ENCODE results near the gene ARRB1. TPM values are rescaled to one million over a fixed set of nuclear protein-coding genes. Genes with fewer than 3 reads are reported as not detected.
A peak's percentile ranks its signal among the peaks of the same experiment; 100 is the strongest.

Gene ARRB1
- total and polyA plus RNA-seq, 2 experiments from 2014 or later = 4.5 to 10.7 TPM

DNA sequence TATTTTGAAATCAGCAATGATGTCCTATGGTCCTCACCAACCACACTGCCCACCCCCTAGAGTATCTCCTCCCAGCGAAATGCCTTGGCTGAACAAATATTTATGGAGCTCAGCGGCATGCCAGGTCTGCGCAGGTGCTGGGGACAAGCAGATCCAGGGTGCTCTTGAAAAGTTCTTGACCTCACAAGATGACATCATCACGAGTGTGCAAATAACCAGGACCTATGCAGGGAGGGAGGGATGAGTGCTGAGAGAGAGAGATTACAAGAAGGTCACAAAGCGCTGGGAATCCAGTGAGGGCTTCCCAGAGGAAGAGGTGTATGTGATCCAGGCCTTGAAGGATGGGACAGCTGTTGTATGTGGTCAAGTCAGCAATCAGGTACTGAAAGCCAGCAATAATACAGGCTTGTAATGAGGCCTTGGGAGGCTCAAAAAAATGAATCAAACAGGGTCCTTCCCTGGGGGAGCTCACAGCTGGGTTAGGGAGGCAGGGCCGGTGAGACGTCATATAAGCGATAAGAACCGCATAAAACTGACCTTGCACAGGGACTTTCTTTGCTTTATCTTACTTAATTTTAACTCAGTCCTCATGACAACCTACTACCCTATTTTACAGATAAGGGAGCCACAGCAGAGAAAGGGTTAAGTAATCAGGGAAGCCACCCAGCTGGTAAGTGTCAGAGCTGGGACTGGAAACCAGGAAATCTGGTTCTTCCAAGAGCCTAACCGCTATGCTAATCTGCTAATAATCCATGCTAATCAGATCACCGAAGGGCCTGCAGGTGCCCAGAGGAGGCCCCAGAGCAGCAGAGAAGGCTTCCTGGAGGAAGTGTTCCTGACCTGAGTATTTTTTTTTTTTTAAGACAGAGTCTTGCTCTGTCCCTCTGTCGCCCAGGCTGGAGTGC, 8.2 kb downstream of the ARRB1 start:
- TF ChIP-seq, protein P1, sequence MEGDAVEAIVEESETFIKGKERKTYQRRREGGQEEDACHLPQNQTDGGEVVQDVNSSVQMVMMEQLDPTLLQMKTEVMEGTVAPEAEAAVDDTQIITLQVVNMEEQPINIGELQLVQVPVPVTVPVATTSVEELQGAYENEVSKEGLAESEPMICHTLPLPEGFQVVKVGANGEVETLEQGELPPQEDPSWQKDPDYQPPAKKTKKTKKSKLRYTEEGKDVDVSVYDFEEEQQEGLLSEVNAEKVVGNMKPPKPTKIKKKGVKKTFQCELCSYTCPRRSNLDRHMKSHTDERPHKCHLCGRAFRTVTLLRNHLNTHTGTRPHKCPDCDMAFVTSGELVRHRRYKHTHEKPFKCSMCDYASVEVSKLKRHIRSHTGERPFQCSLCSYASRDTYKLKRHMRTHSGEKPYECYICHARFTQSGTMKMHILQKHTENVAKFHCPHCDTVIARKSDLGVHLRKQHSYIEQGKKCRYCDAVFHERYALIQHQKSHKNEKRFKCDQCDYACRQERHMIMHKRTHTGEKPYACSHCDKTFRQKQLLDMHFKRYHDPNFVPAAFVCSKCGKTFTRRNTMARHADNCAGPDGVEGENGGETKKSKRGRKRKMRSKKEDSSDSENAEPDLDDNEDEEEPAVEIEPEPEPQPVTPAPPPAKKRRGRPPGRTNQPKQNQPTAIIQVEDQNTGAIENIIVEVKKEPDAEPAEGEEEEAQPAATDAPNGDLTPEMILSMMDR (IDR thresholded peaks at IDR 0.05; ENCODE audit: low read depth, low read length) = no peak
- H3K27ac ChIP-seq = no peak overlapping the region
- peaks cover 37% of the 10 kb centered on the region for H3K4me1 ChIP-seq (ENCODE audit: low read depth)
- H3K27me3 ChIP-seq = no peaks in the 10 kb centered on the region
- DNase-seq (ENCODE audit: low read depth in 1 of 2, low spot score in 1 of 2) = peak in 1 of 2 donors; percentile 64
- H3K4me3 ChIP-seq = no peak overlapping the region
- H3K9me3 ChIP-seq (ENCODE audit: low read depth) = no peaks in the 10 kb centered on the region
- no peaks in the 10 kb centered on the region for H3K36me3 ChIP-seq

DNA sequence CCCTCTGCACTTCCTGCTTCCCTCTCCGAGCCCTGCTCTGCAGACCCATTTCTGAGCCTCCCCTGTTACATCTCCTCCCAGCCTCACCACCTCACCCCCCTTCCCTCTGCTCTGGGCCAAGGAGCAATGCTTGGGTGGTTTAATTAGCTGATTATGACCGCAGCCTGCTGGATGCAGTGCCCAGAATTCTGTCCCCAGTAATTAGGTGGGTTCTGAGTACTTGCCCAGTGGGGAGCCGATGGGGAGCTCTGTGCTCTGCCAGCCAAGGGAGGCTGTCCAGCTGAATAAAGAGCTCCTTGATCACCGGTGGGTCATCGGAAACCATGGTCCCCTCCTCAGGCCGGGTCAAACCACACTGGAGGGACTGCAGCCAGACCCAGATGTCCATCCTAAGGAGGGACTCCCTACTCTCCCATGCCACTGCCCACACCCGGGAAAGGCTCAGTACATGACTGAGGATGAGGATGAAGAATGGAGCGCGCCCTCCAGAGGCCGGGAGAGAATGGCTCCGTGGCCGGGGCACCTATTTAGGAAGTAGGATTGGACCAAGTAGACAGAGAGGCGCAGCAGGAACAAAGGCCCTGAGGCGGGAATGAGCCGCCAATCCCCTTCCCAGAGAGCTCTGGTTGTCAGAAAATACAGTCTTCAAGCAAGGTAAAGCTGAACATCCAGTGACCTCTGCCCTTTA, 9.1 kb downstream of the ARRB1 start:
- Histone ChIP-seq H3K4me3 (no peak overlapping the region), H3K36me3 (no peaks in the 10 kb centered on the region), H3K4me1 (ENCODE audit: low read depth) (peaks cover 29% of the 10 kb centered on the region), H3K9me3 (ENCODE audit: low read depth) (no peaks in the 10 kb centered on the region), H3K27ac (no peak overlapping the region), H3K27me3 (no peaks in the 10 kb centered on the region)
- TF ChIP-seq, protein P1 (IDR thresholded peaks at IDR 0.05; ENCODE audit: low read depth, low read length) = no peak
- no peak for DNase-seq (ENCODE audit: low read depth in 1 of 2, low spot score in 1 of 2)

DNA sequence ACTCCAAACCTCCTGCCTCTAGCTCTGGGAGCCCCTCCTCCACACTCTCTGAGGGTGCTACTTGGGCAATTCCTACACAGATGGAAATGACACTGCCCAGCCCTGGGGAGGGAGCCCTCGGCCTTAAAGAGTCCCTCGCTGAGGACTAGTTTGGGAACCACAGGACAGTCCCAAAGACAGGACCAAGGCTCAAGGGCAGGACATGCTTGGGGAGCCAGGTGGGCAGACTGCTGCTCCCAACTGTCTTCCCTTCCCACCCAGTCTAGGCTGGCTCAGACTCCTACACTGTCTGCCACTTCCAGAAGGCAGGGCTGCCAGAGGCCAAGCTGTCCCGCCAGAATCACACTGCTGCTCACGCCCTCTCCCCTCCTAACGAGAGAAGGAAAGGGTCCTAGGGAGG, 9.8 kb downstream of the ARRB1 start:
- no peak overlapping the region for H3K4me3 ChIP-seq
- no peaks in the 10 kb centered on the region for H3K27me3 ChIP-seq
- H3K27ac ChIP-seq = no peak overlapping the region
- TF ChIP-seq, protein P1 (IDR thresholded peaks at IDR 0.05; ENCODE audit: low read depth, low read length) = no peak
- DNase-seq (ENCODE audit: low read depth in 1 of 2, low spot score in 1 of 2) = peak in 1 of 2 donors; percentile 35
- H3K9me3 ChIP-seq (ENCODE audit: low read depth) = no peaks in the 10 kb centered on the region
- peaks cover 29% of the 10 kb centered on the region for H3K4me1 ChIP-seq (ENCODE audit: low read depth)
- H3K36me3 ChIP-seq = no peaks in the 10 kb centered on the region

DNA sequence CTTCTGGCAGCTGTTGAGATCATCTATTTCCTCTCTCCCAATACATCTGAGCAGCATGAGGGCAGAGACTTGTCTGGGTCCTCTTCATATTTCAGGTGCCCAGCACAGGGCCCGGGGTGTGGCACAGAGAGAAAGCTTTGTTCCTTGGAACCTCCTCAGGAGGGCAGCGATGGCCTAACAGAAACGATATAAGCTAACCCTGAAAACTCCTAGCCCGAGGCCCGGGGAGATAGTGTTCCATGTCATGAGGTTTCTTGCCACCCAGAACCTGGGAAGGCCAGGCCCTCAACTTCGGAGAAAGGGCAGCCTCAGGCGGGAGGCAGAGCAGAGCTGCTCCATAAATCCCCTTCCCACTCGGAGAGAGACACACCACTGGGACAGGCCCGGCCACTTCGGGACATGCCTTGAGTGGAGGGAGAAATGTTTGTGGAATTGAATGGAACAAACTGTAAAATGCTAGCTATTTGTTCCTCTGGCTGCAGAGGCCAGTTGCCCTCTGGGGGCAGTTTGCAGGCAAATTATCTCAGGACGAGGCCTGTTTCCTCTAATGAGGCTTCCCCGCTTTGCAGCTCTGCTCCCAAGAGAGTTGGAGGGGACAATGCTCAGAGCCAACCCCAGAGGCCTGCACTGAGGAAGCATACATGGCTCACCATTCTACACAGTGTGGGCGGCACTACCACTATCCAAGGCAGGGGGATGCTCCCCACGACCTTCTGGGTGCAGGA, 11.6 kb downstream of the ARRB1 start:
- no peaks in the 10 kb centered on the region for H3K36me3 ChIP-seq
- H3K27me3 ChIP-seq = no peaks in the 10 kb centered on the region
- H3K4me3 ChIP-seq = no peak overlapping the region
- H3K27ac ChIP-seq = peak overlapping the region; percentile 44
- DNase-seq (ENCODE audit: low read depth in 1 of 2, low spot score in 1 of 2) = no peak
- H3K9me3 ChIP-seq (ENCODE audit: low read depth) = no peaks in the 10 kb centered on the region
- H3K4me1 ChIP-seq (ENCODE audit: low read depth) = peaks cover 29% of the 10 kb centered on the region
- TF ChIP-seq, protein P1 (IDR thresholded peaks at IDR 0.05; ENCODE audit: low read depth, low read length) = peak; percentile 1

DNA sequence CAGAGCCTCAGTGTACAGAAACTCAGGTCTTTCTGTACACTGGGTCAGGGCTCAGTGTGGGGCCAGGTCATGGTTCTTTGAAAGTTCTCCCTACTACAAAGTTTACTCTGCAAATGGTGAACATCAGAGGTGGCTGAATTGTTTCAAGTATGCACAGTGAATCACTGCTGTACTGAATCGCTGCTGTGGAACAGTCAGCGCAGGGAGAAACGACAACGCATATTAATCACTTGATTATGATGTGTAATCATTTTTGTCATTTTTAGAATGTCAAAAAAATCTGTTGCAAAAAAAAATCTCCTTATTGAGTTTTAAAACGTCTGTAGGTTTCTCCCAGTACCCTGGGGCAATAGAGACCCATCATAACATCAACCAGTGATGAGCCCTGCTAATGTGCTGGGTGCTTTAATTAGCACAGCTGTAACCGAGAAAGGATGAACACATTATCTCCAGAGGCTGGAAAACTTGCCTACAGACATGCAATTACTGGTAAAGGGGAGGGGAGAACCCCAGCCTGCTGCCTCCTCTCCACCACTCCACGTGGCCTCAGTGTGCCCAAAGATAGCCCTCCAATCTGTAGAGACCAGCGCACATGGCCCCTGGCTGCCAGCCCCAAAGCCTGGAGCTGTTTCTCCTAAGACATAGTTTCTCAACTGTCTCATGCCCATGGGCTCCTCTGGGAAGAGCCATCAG, 12.8 kb downstream of the ARRB1 start:
- Histone ChIP-seq H3K4me1 (ENCODE audit: low read depth) (peaks cover 29% of the 10 kb centered on the region), H3K27ac (no peak overlapping the region), H3K4me3 (no peak overlapping the region), H3K36me3 (no peaks in the 10 kb centered on the region), H3K9me3 (ENCODE audit: low read depth) (no peaks in the 10 kb centered on the region), H3K27me3 (no peaks in the 10 kb centered on the region)
- DNase-seq (ENCODE audit: low read depth in 1 of 2, low spot score in 1 of 2) = peak in 1 of 2 donors; percentile 32
- TF ChIP-seq, protein P1 (IDR thresholded peaks at IDR 0.05; ENCODE audit: low read depth, low read length) = no peak

Measured in cardiac muscle cell (in vitro differentiated cells and primary cell).